PFSK-1 (cell line): ENCODE measurements around the gene PRKCQ.

Source experiments
- FOXP2 ChIP-seq: optimal IDR thresholded peaks from 2 replicates; pipeline ENCODE3; 2011; ENCODE audit warnings: borderline replicate concordance, control low read depth, inconsistent platforms; ENCODE audit not compliant: insufficient read depth; ENCODE audit errors: extremely low read length, extremely low read depth
- POLR2AphosphoS5 ChIP-seq: IDR thresholded peaks from 2 replicates; pipeline ENCODE4 v1.6.1; 2012; ENCODE audit warnings: low read depth, mild to moderate bottlenecking, control low read depth, low read length, moderate library complexity
- REST ChIP-seq, 2 experiments: IDR thresholded peaks; 2 replicates each; pipeline versions ENCODE4 v1.6.1 to v1.8.0; 2011 to 2012; ENCODE audit warnings: low read depth in 2 of 2, low read length in 2 of 2, control low read depth in 1 of 2, inconsistent platforms in 1 of 2, mild to moderate bottlenecking in 1 of 2, moderate library complexity in 1 of 2; ENCODE audit not compliant: insufficient read depth in 1 of 2
- SIN3A ChIP-seq: IDR thresholded peaks from 2 replicates; pipeline ENCODE4 v1.6.1; 2012; ENCODE audit warnings: mild to moderate bottlenecking, low read length, moderate library complexity, borderline replicate concordance; ENCODE audit not compliant: insufficient read depth
- TAF1 ChIP-seq: IDR thresholded peaks from 2 replicates; pipeline ENCODE4 v1.6.1; 2012; ENCODE audit warnings: low read length, control low read depth, borderline replicate concordance; ENCODE audit not compliant: insufficient read depth

PRKCQ gene

GRCh38 chr10:6473901-6474370, 106.1 kb downstream of the PRKCQ start:
- TF ChIP-seq POLR2AphosphoS5 (no peak), TAF1 (no peak), SIN3A (no peak), REST (IDR thresholded peaks at IDR 0.05; ENCODE audit: insufficient read depth in 1 of 2, low read depth in 2 of 2, low read length in 2 of 2) (no peak), FOXP2 (no peak)

- TF ChIP-seq TAF1: no peak
- no peak for TF ChIP-seq REST (IDR thresholded peaks at IDR 0.05; ENCODE audit: insufficient read depth in 1 of 2, low read depth in 2 of 2, low read length in 2 of 2)
- TF ChIP-seq SIN3A: no peak
- no peak for TF ChIP-seq FOXP2
- TF ChIP-seq POLR2AphosphoS5: no peak
These were observed 106.6 kb downstream of the PRKCQ start for GRCh38 chr10:6473430-6473829.

- TF ChIP-seq SIN3A (no peak), REST (IDR thresholded peaks at IDR 0.05; ENCODE audit: insufficient read depth in 1 of 2, low read depth in 2 of 2, low read length in 2 of 2) (no peak)
These were observed 109.0 kb downstream of the PRKCQ start for GRCh38 chr10:6470894-6471618.

- TF ChIP-seq SIN3A (no peak), TAF1 (no peak), FOXP2 (no peak), POLR2AphosphoS5 (no peak), REST (IDR thresholded peaks at IDR 0.05; ENCODE audit: insufficient read depth in 1 of 2, low read depth in 2 of 2, low read length in 2 of 2) (no peak)
These were observed 110.4 kb downstream of the PRKCQ start for GRCh38 chr10:6469661-6470060.
